Upper lobe of left lung (tissue), 4 donors: ENCODE results near the gene OLFM3.

Experiments used
- CTCF ChIP-seq, 6 experiments: fragments of 450-650 bp in 4 of 6; fragments of 200-600 bp in 2 of 6; sonication (generic) in 2 of 6; IDR thresholded peaks; one replicate each; pipeline ENCODE4 v1.5.1; 2016 to 2019; ENCODE audit warnings: antibody characterized with exemption in 6 of 6
- EP300 ChIP-seq, 4 donors: sonication (generic); formaldehyde crosslinking; IDR thresholded peaks; one replicate each; pipeline ENCODE4 v1.5.1; 2017; ENCODE audit warnings: antibody characterized with exemption in 4 of 4, control low read depth in 2 of 4
- POLR2A ChIP-seq, 4 donors: fragments of 450-650 bp; IDR thresholded peaks; one replicate each; pipeline ENCODE4 v1.5.1; 2016 to 2017; ENCODE audit warnings: antibody characterized with exemption in 4 of 4, mild to moderate bottlenecking in 2 of 4
- POLR2AphosphoS5 ChIP-seq, 2 donors: sonication (generic); formaldehyde crosslinking; IDR thresholded peaks; one replicate each; pipeline ENCODE4 v1.5.1; 2017; ENCODE audit warnings: antibody characterized with exemption in 2 of 2

GRCh38 chr1:101967871-101968270 lies 28.9 kb downstream of the OLFM3 start:
- no peak for TF ChIP-seq POLR2A (IDR thresholded peaks at IDR 0.05)
- TF ChIP-seq POLR2AphosphoS5 (IDR thresholded peaks at IDR 0.05) = no peak
- no peak for TF ChIP-seq EP300 (IDR thresholded peaks at IDR 0.05)
- TF ChIP-seq CTCF (IDR thresholded peaks at IDR 0.05) = no peak
